WTC11 (cell line): ENCODE measurements around the gene MAP1S. TPM values are rescaled to one million over a fixed set of nuclear protein-coding genes. Genes with fewer than 3 reads are reported as not detected.

ENCODE experiments used
- ATAC-seq: fragments of 200-7000 bp; cut with Tn5 transposase; 2 replicates; pipeline ENCODE4 v1.10.0; 2021; ENCODE audit warnings: mild to moderate bottlenecking, moderate library complexity
- CTCF ChIA-PET: fragments of 300-600 bp; sonication (Branson Sonifier 250); formaldehyde crosslinking; loops from one replicate; lab custom pipeline; 2021; ENCODE audit warnings: antibody characterized with exemption; lab: Charles Lee
- POLR2A ChIA-PET: fragments of 350-600 bp; sonication (Branson Sonifier 250); formaldehyde crosslinking; loops from one replicate; lab custom pipeline; 2021; ENCODE audit warnings: antibody characterized with exemption; lab: Charles Lee
- DNase-seq: peaks from one replicate; pipeline ENCODE4 v3.0.0; 2021; ENCODE audit warnings: low spot score
- H3K27ac Mint-ChIP-seq: 2 replicates; pipeline ENCODE4 v1.8.0; 2021; ENCODE audit warnings: mixed read lengths
- H3K27me3 Mint-ChIP-seq: 2 replicates; pipeline ENCODE4 v1.8.0; 2021; ENCODE audit warnings: low read depth, mild to moderate bottlenecking, moderate library complexity, mixed read lengths
- H3K36me3 Mint-ChIP-seq: 2 replicates; pipeline ENCODE4 v1.8.0; 2021; ENCODE audit warnings: mixed read lengths
- H3K4me1 Mint-ChIP-seq: 2 replicates; pipeline ENCODE4 v1.8.0; 2022; ENCODE audit warnings: mixed read lengths
- H3K4me3 Mint-ChIP-seq: 2 replicates; pipeline ENCODE4 v1.8.0; 2021; ENCODE audit warnings: mild to moderate bottlenecking, moderate library complexity, mixed read lengths
- H3K9me3 Mint-ChIP-seq: 2 replicates; pipeline ENCODE4 v1.8.0; 2021; ENCODE audit warnings: mixed read lengths
- CBFB ChIP-seq: sonication (generic); formaldehyde crosslinking; IDR thresholded peaks from 2 replicates; pipeline ENCODE4 v1.8.1; 2022; ENCODE audit warnings: mild to moderate bottlenecking, low read depth, missing genetic modification reagents
- EMX1 ChIP-seq: fragments of 250-450 bp; sonication (Bioruptor Pico); IDR thresholded peaks from 2 replicates; pipeline ENCODE4 v1.8.0; 2021; ENCODE audit warnings: mild to moderate bottlenecking
- GTF2I ChIP-seq: fragments of 250-450 bp; sonication (Bioruptor Pico); conservative IDR thresholded peaks from 2 replicates; pipeline ENCODE4 v1.4.0; 2021; ENCODE audit warnings: mild to moderate bottlenecking
- JAZF1 ChIP-seq: fragments of 250-450 bp; sonication (Bioruptor Pico); IDR thresholded peaks from 2 replicates; pipeline ENCODE4 v1.9.0; 2021; ENCODE audit warnings: moderate library complexity, mild to moderate bottlenecking, inconsistent platforms
- NFATC4 ChIP-seq: fragments of 250-450 bp; sonication (Bioruptor Pico); IDR thresholded peaks from 2 replicates; pipeline ENCODE4 v1.9.0; 2021; ENCODE audit warnings: mild to moderate bottlenecking
- NFYB ChIP-seq: sonication (generic); formaldehyde crosslinking; conservative IDR thresholded peaks from 2 replicates; pipeline ENCODE4 v1.8.0; 2022; ENCODE audit warnings: low read depth, missing genetic modification reagents
- TP53 ChIP-seq: sonication (generic); formaldehyde crosslinking; IDR thresholded peaks from 2 replicates; pipeline ENCODE4 v1.8.1; 2023; ENCODE audit warnings: mild to moderate bottlenecking, missing genetic modification reagents
- ZNF121 ChIP-seq: sonication (generic); formaldehyde crosslinking; IDR thresholded peaks from 2 replicates; pipeline ENCODE4 v1.8.0; 2023; ENCODE audit warnings: missing genetic modification reagents
- total RNA-seq: library from RNA; stranded (reverse); gene quantifications from 3 replicates; pipeline ENCODE4 v1.2.3, GENCODE V29; 2021
- TF ChIP-seq, protein P1 (sequence below): sonication (generic); formaldehyde crosslinking; conservative IDR thresholded peaks from 2 replicates; pipeline ENCODE4 v1.8.1; 2022; ENCODE audit warnings: mild to moderate bottlenecking, missing genetic modification reagents
- TF ChIP-seq, protein P2 (sequence below): sonication (generic); formaldehyde crosslinking; IDR thresholded peaks from 2 replicates; pipeline ENCODE4 v1.8.1; 2023; ENCODE audit warnings: mild to moderate bottlenecking, moderate library complexity, missing genetic modification reagents
- TF ChIP-seq, protein P3 (sequence below): fragments of 200-600 bp; IDR thresholded peaks from 2 replicates; pipeline ENCODE4 v1.8.0; 2022; ENCODE audit warnings: antibody characterized with exemption
- TF ChIP-seq, protein P4 (sequence below): fragments of 250-450 bp; sonication (Bioruptor Pico); IDR thresholded peaks from 2 replicates; pipeline ENCODE4 v1.9.0; 2021; ENCODE audit warnings: moderate library complexity, mild to moderate bottlenecking, inconsistent platforms, borderline replicate concordance
- TF ChIP-seq, protein P5 (sequence below): fragments of 250-450 bp; sonication (Bioruptor Pico); IDR thresholded peaks from 2 replicates; pipeline ENCODE4 v1.9.0; 2021; ENCODE audit warnings: mild to moderate bottlenecking
- TF ChIP-seq, protein P6 (sequence below): fragments of 250-450 bp; sonication (Bioruptor Pico); IDR thresholded peaks from 2 replicates; pipeline ENCODE4 v1.9.0; 2021; ENCODE audit warnings: mild to moderate bottlenecking, borderline replicate concordance

The MAP1S gene
- total RNA-seq, 1 experiment from 2014 or later = 120 TPM

DNA sequence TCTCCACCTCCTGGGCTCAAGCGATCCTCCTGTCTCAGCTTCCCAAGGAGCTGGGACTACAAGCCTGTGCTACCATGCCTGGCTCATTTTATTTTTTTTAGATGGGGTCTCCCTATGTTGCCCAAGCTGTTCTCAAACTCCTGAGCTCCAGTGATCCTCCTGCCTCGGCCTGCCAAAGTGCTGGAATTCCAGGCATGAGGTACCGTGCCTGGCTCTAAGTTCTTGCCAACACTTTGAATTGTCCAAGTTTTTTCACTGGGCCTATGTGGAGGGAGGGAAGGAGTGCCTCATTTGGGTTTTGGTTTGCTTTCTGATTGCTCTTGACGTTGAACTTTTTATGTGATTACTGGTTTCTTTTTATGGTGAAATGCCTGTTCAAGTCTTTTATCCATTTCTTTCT is 26.7 kb upstream of the MAP1S start:
- no peak for DNase-seq
- Mint-ChIP-seq H3K27me3 (peaks cover 23% of the 10 kb centered on the region), H3K27ac (no peak overlapping the region)
- CTCF ChIA-PET = interaction anchor here (0.6 to 1.9 kb wide), 3 partner anchors 11 to 74 kb away, joined by 3 to 13 read pairs (median 6); no protein-coding TSS in a partner anchor
- no peak for ATAC-seq
- peak; percentile 57; the same call in 1 of the 2 replicates for TF ChIP-seq ZNF121 (CRISPR knock-in tag)
- TF ChIP-seq, protein P1, sequence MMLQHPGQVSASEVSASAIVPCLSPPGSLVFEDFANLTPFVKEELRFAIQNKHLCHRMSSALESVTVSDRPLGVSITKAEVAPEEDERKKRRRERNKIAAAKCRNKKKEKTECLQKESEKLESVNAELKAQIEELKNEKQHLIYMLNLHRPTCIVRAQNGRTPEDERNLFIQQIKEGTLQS (CRISPR knock-in tag) = no peak
- TF ChIP-seq, all 79 proteins: peak for 1
- Mint-ChIP-seq H3K9me3 (no peaks in the 10 kb centered on the region), H3K36me3 (no peaks in the 10 kb centered on the region), H3K4me1 (peaks cover 8% of the 10 kb centered on the region), H3K4me3 (no peak overlapping the region)
- POLR2A ChIA-PET = no interaction called here

DNA sequence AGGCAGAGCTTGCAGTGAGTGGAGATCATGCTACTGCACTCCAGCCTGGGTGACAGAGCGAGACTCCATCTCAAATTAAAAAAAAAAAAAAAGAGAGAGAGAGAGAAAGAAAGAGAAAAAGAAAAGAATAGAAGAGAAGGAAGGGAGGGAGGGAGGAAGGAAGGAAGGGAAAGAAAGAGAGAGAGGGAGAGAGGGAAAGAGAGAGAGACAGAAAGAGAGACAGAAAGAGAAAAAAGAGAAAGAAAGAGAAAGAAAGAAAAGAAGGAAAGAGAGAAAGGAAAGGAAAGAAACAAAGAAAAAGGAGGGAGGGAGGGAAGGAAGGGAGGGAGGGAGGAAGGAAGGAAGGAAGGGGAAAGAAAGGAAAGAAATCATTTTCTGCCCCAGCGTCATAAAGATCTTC is 24.1 kb upstream of the MAP1S start:
- Mint-ChIP-seq H3K27me3 (peaks cover 32% of the 10 kb centered on the region), H3K4me1 (no peaks in the 10 kb centered on the region), H3K27ac (no peak overlapping the region), H3K9me3 (no peaks in the 10 kb centered on the region), H3K4me3 (no peak overlapping the region), H3K36me3 (no peaks in the 10 kb centered on the region)
- no peak for TF ChIP-seq GTF2I (CRISPR knock-in tag)
- no peak for TF ChIP-seq EMX1
- TF ChIP-seq, protein P2, sequence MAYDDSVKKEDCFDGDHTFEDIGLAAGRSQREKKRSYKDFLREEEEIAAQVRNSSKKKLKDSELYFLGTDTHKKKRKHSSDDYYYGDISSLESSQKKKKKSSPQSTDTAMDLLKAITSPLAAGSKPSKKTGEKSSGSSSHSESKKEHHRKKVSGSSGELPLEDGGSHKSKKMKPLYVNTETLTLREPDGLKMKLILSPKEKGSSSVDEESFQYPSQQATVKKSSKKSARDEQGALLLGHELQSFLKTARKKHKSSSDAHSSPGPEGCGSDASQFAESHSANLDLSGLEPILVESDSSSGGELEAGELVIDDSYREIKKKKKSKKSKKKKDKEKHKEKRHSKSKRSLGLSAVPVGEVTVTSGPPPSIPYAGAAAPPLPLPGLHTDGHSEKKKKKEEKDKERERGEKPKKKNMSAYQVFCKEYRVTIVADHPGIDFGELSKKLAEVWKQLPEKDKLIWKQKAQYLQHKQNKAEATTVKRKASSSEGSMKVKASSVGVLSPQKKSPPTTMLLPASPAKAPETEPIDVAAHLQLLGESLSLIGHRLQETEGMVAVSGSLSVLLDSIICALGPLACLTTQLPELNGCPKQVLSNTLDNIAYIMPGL (CRISPR knock-in tag) = no peak
- ATAC-seq (no peak), DNase-seq (no peak)
- ChIA-PET CTCF (no interaction called here), POLR2A (no interaction called here)

DNA sequence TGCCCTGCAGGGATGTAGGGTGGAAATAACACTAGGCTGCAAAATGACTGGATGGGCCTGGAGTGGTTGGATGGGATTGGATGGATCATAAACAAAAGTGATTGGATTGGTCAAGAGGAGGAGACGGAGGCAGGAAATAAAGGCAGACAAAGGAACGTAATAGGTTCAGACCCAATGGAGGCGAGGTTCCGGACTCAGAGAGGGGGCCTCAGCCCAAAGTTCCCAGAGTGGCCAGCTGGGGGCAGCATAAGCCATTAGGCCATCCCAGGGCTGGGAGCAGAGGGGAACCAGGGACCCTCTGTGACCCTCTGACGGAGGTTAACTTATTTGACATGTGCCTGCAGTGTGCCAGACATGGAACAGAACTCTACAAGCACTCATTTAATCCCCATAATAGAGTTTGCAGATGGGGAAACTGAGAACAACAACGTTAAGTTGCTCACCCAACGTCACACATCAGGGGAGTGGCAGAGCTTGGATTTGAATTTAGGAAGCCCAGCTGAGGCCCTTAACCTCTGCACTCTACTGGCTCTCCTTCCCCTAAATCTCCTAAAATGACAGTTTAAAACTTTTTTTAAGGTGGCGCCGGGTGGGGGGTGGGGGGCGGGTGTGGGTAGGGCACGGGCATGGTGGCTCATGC is 15.3 kb upstream of the MAP1S start:
- peak; percentile 83 for ATAC-seq
- Mint-ChIP-seq H3K4me3 (no peak overlapping the region), H3K27me3 (peaks cover 30% of the 10 kb centered on the region), H3K9me3 (no peaks in the 10 kb centered on the region; the same call in 1 of the 2 replicates), H3K4me1 (peaks cover 4% of the 10 kb centered on the region; the same call in 1 of the 2 replicates), H3K27ac (no peak overlapping the region), H3K36me3 (no peaks in the 10 kb centered on the region)
- no peak for TF ChIP-seq TP53
- TF ChIP-seq, protein P3, sequence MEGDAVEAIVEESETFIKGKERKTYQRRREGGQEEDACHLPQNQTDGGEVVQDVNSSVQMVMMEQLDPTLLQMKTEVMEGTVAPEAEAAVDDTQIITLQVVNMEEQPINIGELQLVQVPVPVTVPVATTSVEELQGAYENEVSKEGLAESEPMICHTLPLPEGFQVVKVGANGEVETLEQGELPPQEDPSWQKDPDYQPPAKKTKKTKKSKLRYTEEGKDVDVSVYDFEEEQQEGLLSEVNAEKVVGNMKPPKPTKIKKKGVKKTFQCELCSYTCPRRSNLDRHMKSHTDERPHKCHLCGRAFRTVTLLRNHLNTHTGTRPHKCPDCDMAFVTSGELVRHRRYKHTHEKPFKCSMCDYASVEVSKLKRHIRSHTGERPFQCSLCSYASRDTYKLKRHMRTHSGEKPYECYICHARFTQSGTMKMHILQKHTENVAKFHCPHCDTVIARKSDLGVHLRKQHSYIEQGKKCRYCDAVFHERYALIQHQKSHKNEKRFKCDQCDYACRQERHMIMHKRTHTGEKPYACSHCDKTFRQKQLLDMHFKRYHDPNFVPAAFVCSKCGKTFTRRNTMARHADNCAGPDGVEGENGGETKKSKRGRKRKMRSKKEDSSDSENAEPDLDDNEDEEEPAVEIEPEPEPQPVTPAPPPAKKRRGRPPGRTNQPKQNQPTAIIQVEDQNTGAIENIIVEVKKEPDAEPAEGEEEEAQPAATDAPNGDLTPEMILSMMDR = peak; percentile 83
- TF ChIP-seq, protein P4, sequence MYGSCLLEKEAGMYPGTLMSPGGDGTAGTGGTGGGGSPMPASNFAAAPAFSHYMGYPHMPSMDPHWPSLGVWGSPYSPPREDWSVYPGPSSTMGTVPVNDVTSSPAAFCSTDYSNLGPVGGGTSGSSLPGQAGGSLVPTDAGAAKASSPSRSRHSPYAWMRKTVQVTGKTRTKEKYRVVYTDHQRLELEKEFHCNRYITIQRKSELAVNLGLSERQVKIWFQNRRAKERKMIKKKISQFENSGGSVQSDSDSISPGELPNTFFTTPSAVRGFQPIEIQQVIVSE (CRISPR knock-in tag) = no peak
- TF ChIP-seq, protein P5, sequence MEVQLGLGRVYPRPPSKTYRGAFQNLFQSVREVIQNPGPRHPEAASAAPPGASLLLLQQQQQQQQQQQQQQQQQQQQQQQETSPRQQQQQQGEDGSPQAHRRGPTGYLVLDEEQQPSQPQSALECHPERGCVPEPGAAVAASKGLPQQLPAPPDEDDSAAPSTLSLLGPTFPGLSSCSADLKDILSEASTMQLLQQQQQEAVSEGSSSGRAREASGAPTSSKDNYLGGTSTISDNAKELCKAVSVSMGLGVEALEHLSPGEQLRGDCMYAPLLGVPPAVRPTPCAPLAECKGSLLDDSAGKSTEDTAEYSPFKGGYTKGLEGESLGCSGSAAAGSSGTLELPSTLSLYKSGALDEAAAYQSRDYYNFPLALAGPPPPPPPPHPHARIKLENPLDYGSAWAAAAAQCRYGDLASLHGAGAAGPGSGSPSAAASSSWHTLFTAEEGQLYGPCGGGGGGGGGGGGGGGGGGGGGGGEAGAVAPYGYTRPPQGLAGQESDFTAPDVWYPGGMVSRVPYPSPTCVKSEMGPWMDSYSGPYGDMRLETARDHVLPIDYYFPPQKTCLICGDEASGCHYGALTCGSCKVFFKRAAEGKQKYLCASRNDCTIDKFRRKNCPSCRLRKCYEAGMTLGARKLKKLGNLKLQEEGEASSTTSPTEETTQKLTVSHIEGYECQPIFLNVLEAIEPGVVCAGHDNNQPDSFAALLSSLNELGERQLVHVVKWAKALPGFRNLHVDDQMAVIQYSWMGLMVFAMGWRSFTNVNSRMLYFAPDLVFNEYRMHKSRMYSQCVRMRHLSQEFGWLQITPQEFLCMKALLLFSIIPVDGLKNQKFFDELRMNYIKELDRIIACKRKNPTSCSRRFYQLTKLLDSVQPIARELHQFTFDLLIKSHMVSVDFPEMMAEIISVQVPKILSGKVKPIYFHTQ = no peak
- 0 out of 2 replicates have a peak, but pooled peaks have one; percentile 21 for TF ChIP-seq NFYB (CRISPR knock-in tag)
- no peak for TF ChIP-seq CBFB (CRISPR knock-in tag)
- TF ChIP-seq, protein P6, sequence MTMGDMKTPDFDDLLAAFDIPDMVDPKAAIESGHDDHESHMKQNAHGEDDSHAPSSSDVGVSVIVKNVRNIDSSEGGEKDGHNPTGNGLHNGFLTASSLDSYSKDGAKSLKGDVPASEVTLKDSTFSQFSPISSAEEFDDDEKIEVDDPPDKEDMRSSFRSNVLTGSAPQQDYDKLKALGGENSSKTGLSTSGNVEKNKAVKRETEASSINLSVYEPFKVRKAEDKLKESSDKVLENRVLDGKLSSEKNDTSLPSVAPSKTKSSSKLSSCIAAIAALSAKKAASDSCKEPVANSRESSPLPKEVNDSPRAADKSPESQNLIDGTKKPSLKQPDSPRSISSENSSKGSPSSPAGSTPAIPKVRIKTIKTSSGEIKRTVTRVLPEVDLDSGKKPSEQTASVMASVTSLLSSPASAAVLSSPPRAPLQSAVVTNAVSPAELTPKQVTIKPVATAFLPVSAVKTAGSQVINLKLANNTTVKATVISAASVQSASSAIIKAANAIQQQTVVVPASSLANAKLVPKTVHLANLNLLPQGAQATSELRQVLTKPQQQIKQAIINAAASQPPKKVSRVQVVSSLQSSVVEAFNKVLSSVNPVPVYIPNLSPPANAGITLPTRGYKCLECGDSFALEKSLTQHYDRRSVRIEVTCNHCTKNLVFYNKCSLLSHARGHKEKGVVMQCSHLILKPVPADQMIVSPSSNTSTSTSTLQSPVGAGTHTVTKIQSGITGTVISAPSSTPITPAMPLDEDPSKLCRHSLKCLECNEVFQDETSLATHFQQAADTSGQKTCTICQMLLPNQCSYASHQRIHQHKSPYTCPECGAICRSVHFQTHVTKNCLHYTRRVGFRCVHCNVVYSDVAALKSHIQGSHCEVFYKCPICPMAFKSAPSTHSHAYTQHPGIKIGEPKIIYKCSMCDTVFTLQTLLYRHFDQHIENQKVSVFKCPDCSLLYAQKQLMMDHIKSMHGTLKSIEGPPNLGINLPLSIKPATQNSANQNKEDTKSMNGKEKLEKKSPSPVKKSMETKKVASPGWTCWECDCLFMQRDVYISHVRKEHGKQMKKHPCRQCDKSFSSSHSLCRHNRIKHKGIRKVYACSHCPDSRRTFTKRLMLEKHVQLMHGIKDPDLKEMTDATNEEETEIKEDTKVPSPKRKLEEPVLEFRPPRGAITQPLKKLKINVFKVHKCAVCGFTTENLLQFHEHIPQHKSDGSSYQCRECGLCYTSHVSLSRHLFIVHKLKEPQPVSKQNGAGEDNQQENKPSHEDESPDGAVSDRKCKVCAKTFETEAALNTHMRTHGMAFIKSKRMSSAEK (CRISPR knock-in tag) = no peak
- TF ChIP-seq, protein P2 (CRISPR knock-in tag) = no peak
- no peak for TF ChIP-seq NFATC4 (CRISPR knock-in tag)
- TF ChIP-seq JAZF1 (CRISPR knock-in tag) = no peak
- DNase-seq = peak; percentile 89
- CTCF ChIA-PET = interaction anchor here (0.5 to 2.6 kb wide), 26 partner anchors 11 to 250 kb away, joined by 3 to 26 read pairs (median 4); partner anchors contain the start of genes CCDC124, MAP1S and UNC13A
- POLR2A ChIA-PET = no interaction called here
